ENCODE data around the gene PPP6R2.

GRCh38 chr22:50361222-50361621 is 18.1 kb downstream of the PPP6R2 start:
- TF ChIP-seq POLR2A (IDR thresholded peaks at IDR 0.05) (no peak), CTCF (IDR thresholded peaks at IDR 0.05) (no peak), EP300 (IDR thresholded peaks at IDR 0.05) (no peak)
